ENCODE data around the gene NTRK2.

NTRK2 gene

DNA sequence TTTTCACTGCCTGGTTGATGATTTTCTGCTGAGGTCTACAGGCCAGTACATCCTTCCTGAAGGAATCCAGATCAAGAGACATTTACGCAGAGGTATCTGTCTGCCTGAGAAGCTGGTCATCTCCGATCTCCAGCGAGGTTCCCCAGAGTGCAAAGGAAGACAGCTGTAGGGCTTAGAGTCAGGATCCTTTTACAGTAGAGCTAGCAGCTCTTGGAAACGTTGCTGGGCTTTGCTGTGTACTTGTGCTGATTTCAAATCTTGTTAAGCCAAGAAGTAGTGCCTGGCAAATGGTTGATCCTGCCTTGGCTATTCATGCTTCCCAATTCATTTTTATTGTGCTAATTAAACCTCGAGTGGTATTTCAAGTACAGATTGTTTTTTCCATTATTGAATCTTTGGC, 48.9 kb downstream of the NTRK2 start (continued):
- TF ChIP-seq ZNF175 (tag by site-specific recombination; IDR thresholded peaks at IDR 0.05): no peak
- TF ChIP-seq, protein P1, sequence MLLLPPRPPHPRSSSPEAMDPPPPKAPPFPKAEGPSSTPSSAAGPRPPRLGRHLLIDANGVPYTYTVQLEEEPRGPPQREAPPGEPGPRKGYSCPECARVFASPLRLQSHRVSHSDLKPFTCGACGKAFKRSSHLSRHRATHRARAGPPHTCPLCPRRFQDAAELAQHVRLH (tag by site-specific recombination; IDR thresholded peaks at IDR 0.05): no peak
- no peak for TF ChIP-seq ZNF335 (tag by site-specific recombination; conservative IDR thresholded peaks at IDR 0.05)
- TF ChIP-seq, protein P2, sequence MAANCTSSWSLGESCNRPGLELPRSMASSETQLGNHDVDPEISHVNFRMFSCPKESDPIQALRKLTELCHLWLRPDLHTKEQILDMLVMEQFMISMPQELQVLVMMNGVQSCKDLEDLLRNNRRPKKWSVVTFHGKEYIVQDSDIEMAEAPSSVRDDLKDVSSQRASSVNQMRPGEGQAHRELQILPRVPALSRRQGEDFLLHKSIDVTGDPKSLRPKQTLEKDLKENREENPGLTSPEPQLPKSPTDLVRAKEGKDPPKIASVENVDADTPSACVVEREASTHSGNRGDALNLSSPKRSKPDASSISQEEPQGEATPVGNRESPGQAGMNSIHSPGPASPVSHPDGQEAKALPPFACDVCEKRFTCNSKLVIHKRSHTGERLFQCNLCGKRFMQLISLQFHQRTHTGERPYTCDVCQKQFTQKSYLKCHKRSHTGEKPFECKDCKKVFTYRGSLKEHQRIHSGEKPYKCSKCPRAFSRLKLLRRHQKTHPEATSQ (tag by site-specific recombination; IDR thresholded peaks at IDR 0.05): no peak
- TF ChIP-seq ZNF626 (tag by site-specific recombination; IDR thresholded peaks at IDR 0.05): no peak

DNA sequence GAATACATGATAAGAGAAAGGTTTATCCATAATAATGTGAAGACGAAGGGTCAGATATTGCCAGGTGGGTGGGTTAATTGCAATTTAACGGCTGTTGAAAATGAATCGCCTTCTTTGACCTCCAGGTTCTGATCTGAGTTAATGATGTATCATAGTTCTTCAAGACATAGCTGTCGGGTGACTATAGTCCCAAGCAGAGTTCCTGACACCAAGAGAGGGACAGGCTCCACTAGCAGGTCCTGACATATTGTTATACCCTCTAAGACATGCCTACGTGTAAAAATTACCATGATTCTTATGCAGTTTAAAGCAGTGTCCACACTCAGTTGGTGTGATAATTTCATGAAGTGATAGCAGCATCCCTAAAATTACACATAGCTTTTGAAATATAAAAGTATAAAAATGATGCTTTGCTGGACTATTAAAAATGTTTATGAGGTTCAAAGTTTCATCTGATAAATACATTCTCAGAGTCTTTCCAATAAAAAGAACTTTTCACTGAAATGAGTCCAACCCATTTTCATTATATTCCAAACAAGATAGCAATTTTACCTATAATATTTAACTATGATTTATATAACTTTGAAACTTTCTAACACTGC, 53.0 kb downstream of the NTRK2 start:
- no peaks in the 10 kb centered on the region for H3K36me3 ChIP-seq (ENCODE audit: control insufficient read depth in 2 of 2, insufficient read depth in 1 of 2, low read length in 2 of 2)
- no peak for TF ChIP-seq KLF7 (tag by site-specific recombination; IDR thresholded peaks at IDR 0.05; ENCODE audit: borderline replicate concordance)
- TF ChIP-seq ZNF184 (tag by site-specific recombination; IDR thresholded peaks at IDR 0.05): no peak
- TF ChIP-seq TCF7L2 (IDR thresholded peaks at IDR 0.05; ENCODE audit: borderline replicate concordance, low read depth, low read length): no peak
- TF ChIP-seq ZNF664 (tag by site-specific recombination; IDR thresholded peaks at IDR 0.05): no peak
- no peak for TF ChIP-seq ZFHX2 (tag by site-specific recombination; conservative IDR thresholded peaks at IDR 0.05)
- TF ChIP-seq ZNF335 (tag by site-specific recombination; conservative IDR thresholded peaks at IDR 0.05): no peak
- TF ChIP-seq ZBTB1 (tag by site-specific recombination; IDR thresholded peaks at IDR 0.05): no peak
- TF ChIP-seq KLF10 (tag by site-specific recombination; IDR thresholded peaks at IDR 0.05): no peak
- no peak overlapping the region for H3K27ac ChIP-seq (ENCODE audit: extremely low read depth, low read depth, low read length)
- ChIA-PET CTCF (interaction anchor here (0.6 kb wide), 1 partner anchor 803 kb away, joined by 3 read pairs; no protein-coding TSS in a partner anchor), POLR2A (no interaction called here)
- H3K4me3 ChIP-seq (ENCODE audit: low read depth, low read length): no peak overlapping the region
- H3K4me1 ChIP-seq (ENCODE audit: control insufficient read depth, insufficient read depth, low read length): no peaks in the 10 kb centered on the region
- no peaks in the 10 kb centered on the region for H3K9me3 ChIP-seq (ENCODE audit: control insufficient read depth, insufficient read depth, low read depth, low read length)

DNA sequence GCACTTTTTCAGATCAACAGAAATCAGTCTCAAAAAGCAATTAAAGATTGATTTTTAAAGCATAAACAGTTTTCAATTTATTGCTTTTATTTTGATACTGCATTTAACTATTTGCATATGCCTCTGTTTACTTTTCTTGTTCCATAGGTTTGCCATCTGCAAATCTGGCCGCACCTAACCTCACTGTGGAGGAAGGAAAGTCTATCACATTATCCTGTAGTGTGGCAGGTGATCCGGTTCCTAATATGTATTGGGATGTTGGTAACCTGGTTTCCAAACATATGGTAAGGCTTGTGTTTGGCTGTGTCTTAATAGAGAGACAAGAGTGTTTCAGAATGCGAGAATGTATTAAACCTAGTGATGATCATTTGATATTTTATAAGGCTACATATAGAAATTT, 53.9 kb downstream of the NTRK2 start:
- H3K27ac ChIP-seq (ENCODE audit: extremely low read depth, low read depth, low read length): no peak overlapping the region
- ChIA-PET POLR2A (no interaction called here), CTCF (interaction anchor here (0.7 kb wide), 1 partner anchor 223 kb away, joined by 3 read pairs; no protein-coding TSS in a partner anchor)
- H3K4me1 ChIP-seq (ENCODE audit: control insufficient read depth, insufficient read depth, low read length): no peaks in the 10 kb centered on the region
- no peak overlapping the region for H3K4me3 ChIP-seq (ENCODE audit: low read depth, low read length)
- H3K9me3 ChIP-seq (ENCODE audit: control insufficient read depth, insufficient read depth, low read depth, low read length): no peaks in the 10 kb centered on the region
- TF ChIP-seq, protein P3, sequence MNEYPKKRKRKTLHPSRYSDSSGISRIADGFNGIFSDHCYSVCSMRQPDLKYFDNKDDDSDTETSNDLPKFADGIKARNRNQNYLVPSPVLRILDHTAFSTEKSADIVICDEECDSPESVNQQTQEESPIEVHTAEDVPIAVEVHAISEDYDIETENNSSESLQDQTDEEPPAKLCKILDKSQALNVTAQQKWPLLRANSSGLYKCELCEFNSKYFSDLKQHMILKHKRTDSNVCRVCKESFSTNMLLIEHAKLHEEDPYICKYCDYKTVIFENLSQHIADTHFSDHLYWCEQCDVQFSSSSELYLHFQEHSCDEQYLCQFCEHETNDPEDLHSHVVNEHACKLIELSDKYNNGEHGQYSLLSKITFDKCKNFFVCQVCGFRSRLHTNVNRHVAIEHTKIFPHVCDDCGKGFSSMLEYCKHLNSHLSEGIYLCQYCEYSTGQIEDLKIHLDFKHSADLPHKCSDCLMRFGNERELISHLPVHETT (tag by site-specific recombination; IDR thresholded peaks at IDR 0.05): no peak
- TF ChIP-seq, protein P4, sequence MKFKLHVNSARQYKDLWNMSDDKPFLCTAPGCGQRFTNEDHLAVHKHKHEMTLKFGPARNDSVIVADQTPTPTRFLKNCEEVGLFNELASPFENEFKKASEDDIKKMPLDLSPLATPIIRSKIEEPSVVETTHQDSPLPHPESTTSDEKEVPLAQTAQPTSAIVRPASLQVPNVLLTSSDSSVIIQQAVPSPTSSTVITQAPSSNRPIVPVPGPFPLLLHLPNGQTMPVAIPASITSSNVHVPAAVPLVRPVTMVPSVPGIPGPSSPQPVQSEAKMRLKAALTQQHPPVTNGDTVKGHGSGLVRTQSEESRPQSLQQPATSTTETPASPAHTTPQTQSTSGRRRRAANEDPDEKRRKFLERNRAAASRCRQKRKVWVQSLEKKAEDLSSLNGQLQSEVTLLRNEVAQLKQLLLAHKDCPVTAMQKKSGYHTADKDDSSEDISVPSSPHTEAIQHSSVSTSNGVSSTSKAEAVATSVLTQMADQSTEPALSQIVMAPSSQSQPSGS (tag by site-specific recombination; IDR thresholded peaks at IDR 0.05; ENCODE audit: low read depth): no peak
- TF ChIP-seq ZNF37A (tag by site-specific recombination; IDR thresholded peaks at IDR 0.05) (no peak), ZNF132 (tag by site-specific recombination; IDR thresholded peaks at IDR 0.05; ENCODE audit: borderline replicate concordance) (no peak)
- TF ChIP-seq, protein P5, sequence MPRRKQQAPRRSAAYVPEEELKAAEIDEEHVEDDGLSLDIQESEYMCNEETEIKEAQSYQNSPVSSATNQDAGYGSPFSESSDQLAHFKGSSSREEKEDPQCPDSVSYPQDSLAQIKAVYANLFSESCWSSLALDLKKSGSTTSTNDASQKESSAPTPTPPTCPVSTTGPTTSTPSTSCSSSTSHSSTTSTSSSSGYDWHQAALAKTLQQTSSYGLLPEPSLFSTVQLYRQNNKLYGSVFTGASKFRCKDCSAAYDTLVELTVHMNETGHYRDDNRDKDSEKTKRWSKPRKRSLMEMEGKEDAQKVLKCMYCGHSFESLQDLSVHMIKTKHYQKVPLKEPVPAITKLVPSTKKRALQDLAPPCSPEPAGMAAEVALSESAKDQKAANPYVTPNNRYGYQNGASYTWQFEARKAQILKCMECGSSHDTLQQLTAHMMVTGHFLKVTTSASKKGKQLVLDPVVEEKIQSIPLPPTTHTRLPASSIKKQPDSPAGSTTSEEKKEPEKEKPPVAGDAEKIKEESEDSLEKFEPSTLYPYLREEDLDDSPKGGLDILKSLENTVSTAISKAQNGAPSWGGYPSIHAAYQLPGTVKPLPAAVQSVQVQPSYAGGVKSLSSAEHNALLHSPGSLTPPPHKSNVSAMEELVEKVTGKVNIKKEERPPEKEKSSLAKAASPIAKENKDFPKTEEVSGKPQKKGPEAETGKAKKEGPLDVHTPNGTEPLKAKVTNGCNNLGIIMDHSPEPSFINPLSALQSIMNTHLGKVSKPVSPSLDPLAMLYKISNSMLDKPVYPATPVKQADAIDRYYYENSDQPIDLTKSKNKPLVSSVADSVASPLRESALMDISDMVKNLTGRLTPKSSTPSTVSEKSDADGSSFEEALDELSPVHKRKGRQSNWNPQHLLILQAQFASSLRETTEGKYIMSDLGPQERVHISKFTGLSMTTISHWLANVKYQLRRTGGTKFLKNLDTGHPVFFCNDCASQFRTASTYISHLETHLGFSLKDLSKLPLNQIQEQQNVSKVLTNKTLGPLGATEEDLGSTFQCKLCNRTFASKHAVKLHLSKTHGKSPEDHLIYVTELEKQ (tag by site-specific recombination; IDR thresholded peaks at IDR 0.05; ENCODE audit: borderline replicate concordance): no peak
- H3K36me3 ChIP-seq (ENCODE audit: control insufficient read depth in 2 of 2, insufficient read depth in 1 of 2, low read length in 2 of 2): no peaks in the 10 kb centered on the region

Data from HEK293 (cell line).